Activated T-cell treated with anti-CD3 and anti-CD28 coated beads, Interleukin-2, amount 50 U/mL, for 4 hours (primary cell): ENCODE results near the gene IFT43. TPM values are rescaled to one million over a fixed set of nuclear protein-coding genes. Genes with fewer than 3 reads are reported as not detected.

Source experiments
- ATAC-seq, 2 donors: fragments of 200-7000 bp; cut with Tn5 transposase; one replicate each; pipeline ENCODE4 v1.10.0; 2021
- DNase-seq: peaks from one replicate; pipeline ENCODE4 v3.0.0-alpha.2; 2020
- H3K27me3 Mint-ChIP-seq: one replicate; pipeline ENCODE4 v1.8.0; 2021; ENCODE audit warnings: low read depth, mixed read lengths
- H3K36me3 Mint-ChIP-seq: one replicate; pipeline ENCODE4 v1.8.0; 2022; ENCODE audit warnings: mixed read lengths; ENCODE audit not compliant: insufficient read depth
- H3K4me1 Mint-ChIP-seq: one replicate; pipeline ENCODE4 v1.8.0; 2021; ENCODE audit warnings: low read depth, mixed read lengths
- H3K4me3 Mint-ChIP-seq: one replicate; pipeline ENCODE4 v1.8.0; 2021; ENCODE audit warnings: mild to moderate bottlenecking, moderate library complexity, mixed read lengths
- H3K9me3 Mint-ChIP-seq: one replicate; pipeline ENCODE4 v1.8.0; 2021; ENCODE audit warnings: mixed read lengths
- total RNA-seq, 3 donors: library from RNA; stranded (reverse); gene quantifications; one replicate each; pipeline ENCODE4 v1.2.1, GENCODE V29; 2021

The IFT43 gene
- total RNA-seq, 3 donors from 2014 or later, result 11.6 to 13.1 (median 12.3) TPM

DNA sequence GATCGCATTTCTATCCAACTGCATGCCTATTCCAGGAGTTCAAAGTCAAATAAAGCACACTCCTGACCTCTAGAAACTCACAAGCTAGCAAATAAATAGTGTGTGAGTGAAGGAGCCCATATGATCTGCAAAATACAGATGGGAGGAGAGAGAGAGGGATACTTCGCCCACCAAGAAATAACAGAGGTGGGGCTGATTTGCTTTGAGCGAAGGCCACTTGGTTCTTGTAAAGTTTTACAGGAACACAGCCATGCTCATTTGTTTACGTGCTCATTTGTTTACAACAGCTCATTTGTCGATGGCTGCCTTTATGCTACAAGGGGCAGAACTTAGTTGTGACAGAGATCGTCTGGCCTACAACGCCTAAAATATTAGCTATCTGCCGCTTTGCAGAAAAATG lies 102.8 kb downstream of the IFT43 start:
- no peak for DNase-seq
- Mint-ChIP-seq H3K4me1 (no peaks in the 10 kb centered on the region), H3K4me3 (no peak overlapping the region), H3K27me3 (peaks cover 5% of the 10 kb centered on the region), H3K36me3 (no peaks in the 10 kb centered on the region), H3K9me3 (no peaks in the 10 kb centered on the region)
- no peak for ATAC-seq

DNA sequence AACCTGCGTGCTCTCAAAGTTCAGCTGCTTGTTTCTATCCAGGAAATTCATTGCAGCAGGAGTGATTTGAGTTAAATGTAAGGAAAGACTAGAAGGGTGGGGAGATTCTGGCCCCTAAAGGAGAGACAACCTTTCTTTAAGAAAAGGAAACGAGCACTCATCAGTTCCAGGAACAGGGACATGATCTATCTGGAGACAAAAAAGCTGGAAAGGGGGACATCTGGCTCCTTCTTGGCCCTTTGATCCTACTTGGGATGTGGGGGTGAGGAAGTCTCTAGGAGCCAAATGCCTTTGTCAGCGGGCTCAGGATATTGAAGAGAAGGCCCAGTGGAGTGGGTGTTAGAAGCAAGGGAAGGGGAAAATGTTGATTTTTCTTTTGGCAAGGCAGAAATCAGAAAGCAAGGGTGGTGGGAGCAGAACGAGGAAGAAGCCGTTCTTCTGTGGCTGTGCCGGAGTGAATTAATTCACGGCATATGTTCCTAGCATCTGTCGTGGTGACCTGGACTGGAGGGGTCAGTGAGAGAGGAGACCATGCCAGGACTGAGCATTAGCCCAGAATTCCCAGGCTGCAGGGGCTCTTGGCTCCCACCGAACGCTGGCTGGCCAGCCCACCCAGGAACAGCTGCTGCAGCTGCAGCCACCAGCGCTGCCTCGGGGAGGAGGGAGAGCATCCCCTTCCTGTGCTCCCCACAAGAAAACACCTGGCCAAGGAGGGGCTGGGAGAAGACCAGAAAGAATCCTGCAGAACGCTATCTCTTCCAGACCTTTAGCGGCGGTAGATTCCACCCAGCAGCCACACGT lies 103.4 kb downstream of the IFT43 start:
- H3K36me3 Mint-ChIP-seq, result no peaks in the 10 kb centered on the region
- DNase-seq, result no peak
- H3K27me3 Mint-ChIP-seq, result peaks cover 5% of the 10 kb centered on the region
- ATAC-seq, result no peak
- H3K9me3 Mint-ChIP-seq, result no peaks in the 10 kb centered on the region
- H3K4me1 Mint-ChIP-seq, result no peaks in the 10 kb centered on the region
- no peak overlapping the region for H3K4me3 Mint-ChIP-seq

GRCh38 chr14:76089575-76089974 lies 104.0 kb downstream of the IFT43 start:
- DNase-seq (no peak), ATAC-seq (no peak)
- Mint-ChIP-seq H3K27me3 (peaks cover 5% of the 10 kb centered on the region), H3K4me1 (no peaks in the 10 kb centered on the region), H3K36me3 (no peaks in the 10 kb centered on the region), H3K9me3 (no peaks in the 10 kb centered on the region), H3K4me3 (no peak overlapping the region)

DNA sequence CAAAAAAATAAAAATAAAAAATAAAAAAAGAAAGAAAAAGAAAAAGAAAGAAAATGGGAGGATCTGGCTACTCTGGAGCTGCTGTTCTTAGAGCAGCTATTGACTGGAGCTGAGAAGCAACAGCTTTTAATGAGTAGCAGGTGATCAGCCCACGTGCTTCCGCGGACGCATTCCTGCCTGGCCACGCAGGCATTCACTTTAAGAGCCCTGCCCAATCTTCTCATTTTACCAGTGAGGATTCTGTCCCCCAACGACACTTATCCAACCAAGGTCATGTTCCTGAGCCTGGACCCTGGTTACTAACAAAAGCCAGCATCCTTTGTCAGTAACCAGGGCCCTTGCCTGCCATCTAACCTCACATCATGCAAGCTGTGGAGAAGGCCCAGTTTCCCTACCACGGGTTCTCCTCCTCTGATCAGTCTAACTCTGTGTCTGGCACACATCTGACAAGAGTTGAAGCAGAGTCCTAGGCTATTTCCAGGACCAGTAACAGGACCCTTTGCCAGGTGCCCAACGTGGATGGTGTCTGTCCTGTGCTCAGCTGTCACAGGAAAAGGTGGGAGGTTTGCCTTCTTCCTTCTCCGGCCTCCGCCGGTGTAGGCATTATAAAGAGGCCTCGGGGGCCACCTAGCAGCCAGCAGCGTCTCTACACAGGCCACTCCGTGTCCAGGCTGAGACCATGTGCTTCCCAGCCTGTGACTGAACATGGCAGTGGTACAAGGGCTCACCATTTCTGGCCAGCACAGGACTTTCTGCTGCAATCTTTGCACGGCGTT lies 105.2 kb downstream of the IFT43 start:
- no peak for ATAC-seq
- no peak for DNase-seq

DNA sequence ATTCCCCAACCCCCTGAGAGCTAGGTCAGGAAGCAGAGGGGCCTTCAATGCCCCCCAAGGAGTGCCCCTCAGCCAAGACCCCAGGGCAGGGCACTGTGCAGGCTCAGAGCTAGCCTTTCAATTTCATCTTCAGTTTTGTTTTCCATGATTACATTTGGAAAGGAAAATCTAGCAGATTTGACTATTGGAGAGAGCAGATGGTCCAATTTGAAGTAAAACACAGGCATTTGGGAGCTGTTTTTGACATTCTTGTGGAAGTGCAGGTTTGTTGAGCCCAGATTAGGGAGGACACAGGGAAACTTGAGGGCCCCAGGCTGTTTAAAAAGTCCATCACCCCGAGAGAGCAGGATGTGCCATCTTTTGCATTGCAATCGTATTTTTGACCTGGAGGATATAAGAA lies 107.5 kb downstream of the IFT43 start:
- H3K9me3 Mint-ChIP-seq, result no peaks in the 10 kb centered on the region
- ATAC-seq (no peak), DNase-seq (no peak)
- peaks cover 8% of the 10 kb centered on the region for H3K27me3 Mint-ChIP-seq
- H3K4me3 Mint-ChIP-seq, result no peak overlapping the region
- H3K4me1 Mint-ChIP-seq, result no peaks in the 10 kb centered on the region
- no peaks in the 10 kb centered on the region for H3K36me3 Mint-ChIP-seq

More for the DNA sequence above, 105.2 kb downstream of the IFT43 start:
- H3K36me3 Mint-ChIP-seq, result no peaks in the 10 kb centered on the region
- no peaks in the 10 kb centered on the region for H3K4me1 Mint-ChIP-seq
- H3K4me3 Mint-ChIP-seq, result no peak overlapping the region
- no peaks in the 10 kb centered on the region for H3K9me3 Mint-ChIP-seq
- H3K27me3 Mint-ChIP-seq, result peaks cover 5% of the 10 kb centered on the region

GRCh38 chr14:76096257-76096656 lies 110.7 kb downstream of the IFT43 start:
- H3K4me3 Mint-ChIP-seq, result no peak overlapping the region
- H3K9me3 Mint-ChIP-seq, result no peaks in the 10 kb centered on the region
- DNase-seq (no peak), ATAC-seq (no peak)
- H3K36me3 Mint-ChIP-seq, result no peaks in the 10 kb centered on the region
- no peaks in the 10 kb centered on the region for H3K4me1 Mint-ChIP-seq
- peaks cover 6% of the 10 kb centered on the region for H3K27me3 Mint-ChIP-seq

GRCh38 chr14:76097547-76097946 lies 112.0 kb downstream of the IFT43 start:
- no peaks in the 10 kb centered on the region for H3K4me1 Mint-ChIP-seq
- H3K4me3 Mint-ChIP-seq, result no peak overlapping the region
- H3K36me3 Mint-ChIP-seq, result no peaks in the 10 kb centered on the region
- peaks cover 9% of the 10 kb centered on the region for H3K27me3 Mint-ChIP-seq
- ATAC-seq (no peak), DNase-seq (no peak)
- H3K9me3 Mint-ChIP-seq, result no peaks in the 10 kb centered on the region

DNA sequence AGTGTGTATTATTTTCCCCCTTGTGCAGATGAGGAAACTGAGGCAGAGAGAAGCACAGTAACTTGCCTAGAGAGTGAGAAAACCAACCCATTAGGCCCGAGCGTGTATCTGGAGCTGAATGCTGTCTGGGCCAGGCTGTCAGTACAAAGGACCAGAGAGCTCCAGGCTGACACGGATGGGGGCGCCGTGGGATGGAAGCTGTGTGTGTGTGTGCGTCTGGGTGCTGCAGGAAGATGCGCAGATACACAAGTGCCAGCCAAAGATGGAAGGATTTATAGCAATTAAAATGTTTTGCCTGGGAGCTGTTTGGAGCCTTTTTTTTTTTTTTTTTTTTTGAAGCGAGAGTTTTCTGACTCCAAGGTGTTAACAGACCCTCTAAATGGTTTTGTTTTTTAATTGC lies 112.5 kb downstream of the IFT43 start:
- Mint-ChIP-seq H3K27me3 (peaks cover 9% of the 10 kb centered on the region), H3K4me3 (no peak overlapping the region), H3K4me1 (no peaks in the 10 kb centered on the region), H3K9me3 (no peaks in the 10 kb centered on the region), H3K36me3 (no peaks in the 10 kb centered on the region)
- no peak for ATAC-seq
- no peak for DNase-seq

GRCh38 chr14:76098916-76099675 lies 113.5 kb downstream of the IFT43 start:
- no peak for ATAC-seq
- DNase-seq, result no peak
- Mint-ChIP-seq H3K4me1 (no peaks in the 10 kb centered on the region), H3K36me3 (no peaks in the 10 kb centered on the region), H3K27me3 (peaks cover 9% of the 10 kb centered on the region), H3K9me3 (no peaks in the 10 kb centered on the region), H3K4me3 (no peak overlapping the region)

DNA sequence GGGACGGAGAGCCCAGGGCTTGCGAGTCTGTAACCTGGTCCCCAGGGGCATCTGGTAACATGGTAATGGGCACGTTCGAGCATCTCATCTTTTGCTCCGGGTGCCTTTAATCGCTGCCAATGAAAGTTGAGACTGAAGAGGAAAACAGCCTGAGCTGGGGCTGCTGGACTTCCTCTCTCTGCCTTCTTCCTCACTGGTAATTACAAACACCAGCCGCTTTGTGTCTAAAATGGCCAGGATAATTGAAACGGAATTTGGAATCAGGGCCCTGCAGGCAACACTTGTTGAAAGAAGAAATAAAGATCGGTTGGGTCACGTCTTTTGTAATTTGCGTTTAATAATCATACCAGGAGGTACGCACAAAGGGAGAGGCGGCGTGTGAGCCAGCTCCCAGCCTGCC lies 114.7 kb downstream of the IFT43 start:
- Mint-ChIP-seq H3K4me1 (no peaks in the 10 kb centered on the region), H3K36me3 (no peaks in the 10 kb centered on the region), H3K27me3 (peaks cover 9% of the 10 kb centered on the region), H3K4me3 (no peak overlapping the region), H3K9me3 (no peaks in the 10 kb centered on the region)
- DNase-seq (no peak), ATAC-seq (no peak)

GRCh38 chr14:76101391-76102379 lies 116.1 kb downstream of the IFT43 start:
- DNase-seq (no peak), ATAC-seq (no peak)
- Mint-ChIP-seq H3K27me3 (peaks cover 8% of the 10 kb centered on the region), H3K4me3 (no peak overlapping the region), H3K9me3 (no peaks in the 10 kb centered on the region), H3K4me1 (no peaks in the 10 kb centered on the region), H3K36me3 (no peaks in the 10 kb centered on the region)

DNA sequence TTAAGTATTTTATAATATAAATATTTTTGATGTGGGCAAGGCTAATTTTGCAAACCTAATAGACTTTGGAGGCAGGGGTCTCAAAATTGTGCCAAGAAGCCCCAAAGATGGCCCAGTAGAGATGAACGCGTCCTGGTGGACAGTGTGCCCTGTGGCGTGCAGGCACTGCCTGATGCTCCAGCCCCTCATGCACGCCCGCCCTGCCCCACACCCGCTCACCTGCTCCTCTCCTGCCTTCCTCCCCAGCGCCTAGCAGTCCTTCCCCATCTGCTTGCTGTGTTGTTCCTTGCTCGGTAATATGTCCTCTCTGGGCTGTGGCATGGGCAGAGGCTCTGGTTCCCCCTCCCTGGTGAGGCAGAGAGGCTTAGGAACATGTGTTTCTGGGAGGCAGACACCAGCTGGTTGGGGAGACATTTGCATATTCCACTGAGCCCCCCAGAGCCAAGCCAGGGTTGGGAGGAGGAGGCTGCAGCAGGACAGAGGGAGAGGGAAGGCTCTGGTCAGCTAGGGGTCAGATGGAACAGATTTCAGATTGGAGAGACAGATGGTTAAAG lies 119.3 kb downstream of the IFT43 start:
- Mint-ChIP-seq H3K4me3 (no peak overlapping the region), H3K36me3 (no peaks in the 10 kb centered on the region), H3K9me3 (peaks cover 10% of the 10 kb centered on the region), H3K27me3 (peaks cover 8% of the 10 kb centered on the region), H3K4me1 (no peaks in the 10 kb centered on the region)
- no peak for DNase-seq
- no peak for ATAC-seq

- Mint-ChIP-seq H3K27me3 (peaks cover 8% of the 10 kb centered on the region), H3K4me1 (no peaks in the 10 kb centered on the region), H3K36me3 (no peaks in the 10 kb centered on the region), H3K9me3 (peaks cover 10% of the 10 kb centered on the region), H3K4me3 (no peak overlapping the region)
- ATAC-seq (no peak), DNase-seq (no peak)
Observed at GRCh38 chr14:76106188-76106587, 120.6 kb downstream of the IFT43 start.
